G401 (cell line): Measurements from ENCODE around the gene SYT11. TPM values are rescaled to one million over a fixed set of nuclear protein-coding genes. Genes with fewer than 3 reads are reported as not detected.
A peak's percentile ranks its signal among the peaks of the same experiment; 100 is the strongest.

Source experiments
- DNase-seq: peaks from one replicate; pipeline ENCODE4 v3.0.0-alpha.2; 2015; ENCODE audit warnings: low spot score
- in situ Hi-C: cut with HindIII; loops from 2 replicates; pipeline ENCODE4 v1.10.0; 2016; ENCODE audit warnings: low sequenced_read_pairs, mixed read lengths
- total RNA-seq: library from RNA; depleted of rRNA; stranded (reverse); fragments of >200 nt; shearing (Covaris generic); gene quantifications from 2 replicates; pipeline ENCODE4 v1.2.3, GENCODE V29; 2014; rRNA removed

The SYT11 gene
- total RNA-seq, 1 experiment from 2014 or later: 4.9 TPM

GRCh38 chr1:155931332-155932038 lies 72.1 kb downstream of the SYT11 start:
- DNase-seq: no peak
- in situ Hi-C loops: no loop called here

DNA sequence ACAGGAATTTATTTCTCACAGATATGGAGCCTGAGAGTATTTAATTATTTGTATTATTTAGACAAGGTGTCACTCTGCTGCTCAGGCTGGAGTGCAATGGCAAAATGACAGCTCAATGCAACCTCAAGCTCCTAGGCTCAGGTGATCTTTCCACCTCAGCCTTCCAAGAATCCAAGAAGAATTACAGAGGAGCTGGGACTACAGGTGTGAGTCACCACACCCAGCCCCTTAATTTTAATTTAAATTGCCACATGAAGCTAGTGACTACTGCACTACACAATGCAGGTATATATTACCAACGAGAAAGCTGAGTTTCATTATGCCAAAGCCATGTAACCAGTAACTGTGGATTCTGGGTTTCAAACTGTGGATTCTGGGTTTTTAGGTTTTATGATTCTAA lies 72.7 kb downstream of the SYT11 start:
- DNase-seq: no peak
- in situ Hi-C loops: no loop called here

DNA sequence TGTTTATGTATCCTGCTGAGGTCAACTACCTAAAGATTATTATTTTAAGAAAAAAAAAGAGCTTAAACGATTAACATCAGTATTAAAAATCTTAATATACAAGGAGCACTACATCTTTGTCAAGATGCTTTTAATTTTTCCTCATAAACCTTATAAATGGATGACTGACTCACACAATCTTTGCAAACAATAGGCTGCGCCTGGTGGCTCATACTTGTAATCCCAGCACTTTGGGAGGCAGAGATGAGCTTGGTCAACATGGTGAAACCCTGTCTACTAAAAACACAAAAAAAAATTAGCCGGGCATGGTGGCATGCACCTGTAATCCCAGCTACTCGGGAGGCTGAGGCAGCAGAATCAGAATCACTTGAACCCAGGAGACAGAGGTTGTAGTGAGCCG lies 73.1 kb downstream of the SYT11 start:
- in situ Hi-C loops: no loop called here
- no peak for DNase-seq

- DNase-seq: no peak
- in situ Hi-C loops: no loop called here
Observed at GRCh38 chr1:155933591-155934096, 74.3 kb downstream of the SYT11 start.

DNA sequence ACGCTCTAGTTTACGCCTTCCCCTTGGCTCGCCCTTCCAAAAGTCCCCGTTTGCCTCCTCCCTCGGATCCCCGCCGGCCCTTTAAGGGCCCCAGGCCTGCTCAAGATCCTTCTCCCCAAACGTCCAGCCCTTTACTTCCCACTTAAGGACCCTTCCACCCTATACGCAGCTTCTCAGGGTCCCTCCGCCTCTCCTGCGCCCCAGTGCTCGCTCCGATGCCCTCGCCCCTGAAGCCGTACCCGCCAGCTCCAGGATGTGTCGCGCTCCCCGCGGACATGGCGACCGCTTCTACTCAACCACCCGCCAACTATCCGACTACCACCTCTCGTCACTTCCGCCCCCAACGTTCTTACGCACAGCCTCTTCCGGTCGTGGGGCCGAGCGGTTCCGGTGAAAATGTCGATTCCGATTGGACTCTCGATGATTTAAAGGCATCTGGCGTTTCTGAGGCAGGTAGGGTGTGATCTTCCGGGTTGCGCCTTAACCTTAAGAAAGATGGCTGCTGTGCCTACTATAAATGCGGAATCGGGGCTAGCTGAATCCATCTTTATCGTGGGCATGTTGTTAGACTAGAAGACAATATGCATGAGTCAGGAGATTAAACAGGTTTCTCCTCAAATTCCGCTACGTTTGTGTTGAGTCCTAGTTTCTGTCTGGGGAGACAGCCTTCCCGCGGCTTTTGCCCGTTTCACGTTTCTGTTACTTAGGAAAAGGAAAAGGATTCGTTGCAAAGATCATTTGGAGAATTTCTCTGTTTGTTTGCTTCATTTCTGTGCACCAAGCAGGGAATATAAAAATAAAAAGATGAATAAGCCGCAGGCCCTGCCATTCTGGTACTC lies 74.9 kb downstream of the SYT11 start, which contains the start of gene KHDC4:
KHDC4 (minus strand) TSS at position 317 of the 839 bp plus-strand sequence; CDS start at position 277, 40 bp downstream.
- in situ Hi-C loops: no loop called here
- DNase-seq: peak; percentile 99

Other genes with a start within 250 kb of the SYT11 start
- 28.1 and 29.4 TPM in 2 replicates for gene MSTO1, start 249.3 kb upstream of the SYT11 start, total RNA-seq
- 73.4 and 73.7 TPM in 2 replicates for gene YY1AP1, start 170.8 kb upstream of the SYT11 start, total RNA-seq
- gene DAP3, start 170.5 kb upstream of the SYT11 start, total RNA-seq: 99.5 and 138 TPM in 2 replicates
- gene GON4L, start 2.4 kb upstream of the SYT11 start, total RNA-seq: 9.4 and 14.3 TPM in 2 replicates
- gene RIT1, start 51.8 kb downstream of the SYT11 start, total RNA-seq: 22.6 and 43.9 TPM in 2 replicates
- 30.0 and 52.6 TPM in 2 replicates for gene KHDC4, start 74.8 kb downstream of the SYT11 start, total RNA-seq
- gene RXFP4, start 82.1 kb downstream of the SYT11 start, total RNA-seq: not detected in 2 replicates
- gene ARHGEF2, start 119.0 kb downstream of the SYT11 start, total RNA-seq: 20.3 and 35.9 TPM in 2 replicates
- gene SSR2, start 161.4 kb downstream of the SYT11 start, total RNA-seq: 257 and 273 TPM in 2 replicates
- gene UBQLN4, start 194.2 kb downstream of the SYT11 start, total RNA-seq: 29.5 and 30.0 TPM in 2 replicates
- gene LAMTOR2, start 195.2 kb downstream of the SYT11 start, total RNA-seq: 20.1 and 42.3 TPM in 2 replicates
- not detected in 2 replicates for gene RAB25, start 201.6 kb downstream of the SYT11 start, total RNA-seq
- gene MEX3A, start 222.9 kb downstream of the SYT11 start, total RNA-seq: 21.0 and 21.2 TPM in 2 replicates